GM12864 (cell line): ENCODE data around the gene FBXO3.

ENCODE experiments used
- DNase-seq: peaks from one replicate; pipeline ENCODE4 v3.0.0-alpha.2; 2011; ENCODE audit warnings: low read depth
- H3K4me3 ChIP-seq: 2 replicates; pipeline ENCODE4 v1.5.1; 2011; ENCODE audit warnings: mild to moderate bottlenecking, low read depth, low read length, control low read depth
- CTCF ChIP-seq: IDR thresholded peaks from 2 replicates; pipeline ENCODE4 v1.5.1; 2011; ENCODE audit warnings: low read depth, mild to moderate bottlenecking, moderate library complexity, low read length, control low read depth, inconsistent platforms; ENCODE audit errors: missing control alignments

Gene FBXO3

GRCh38 chr11:33691066-33691864 is 83.1 kb downstream of the FBXO3 start:
- DNase-seq = no peak
- H3K4me3 ChIP-seq = no peak overlapping the region
- no peak for TF ChIP-seq CTCF
